Fibroblast of pulmonary artery (primary cell): Measurements from ENCODE around the gene TIMM44.
"Not testable (repeated sequence)": the region's sequence is repeated elsewhere in the genome, so short reads cannot be mapped to it uniquely, and the experiment has no call there.

Experiments
- DNase-seq: peaks from one replicate; pipeline ENCODE4 v3.0.0-alpha.2; 2010; ENCODE audit warnings: low read depth
- H3K4me3 ChIP-seq: replicated peaks from 2 replicates; pipeline ENCODE4 v1.5.1; 2011; ENCODE audit warnings: low read depth, mild to moderate bottlenecking, control low read depth, low read length, moderate library complexity
- CTCF ChIP-seq: IDR thresholded peaks from 2 replicates; pipeline ENCODE4 v1.5.1; 2011; ENCODE audit warnings: mild to moderate bottlenecking, control low read depth, low read length, inconsistent platforms; ENCODE audit errors: missing control alignments

TIMM44 gene

DNA sequence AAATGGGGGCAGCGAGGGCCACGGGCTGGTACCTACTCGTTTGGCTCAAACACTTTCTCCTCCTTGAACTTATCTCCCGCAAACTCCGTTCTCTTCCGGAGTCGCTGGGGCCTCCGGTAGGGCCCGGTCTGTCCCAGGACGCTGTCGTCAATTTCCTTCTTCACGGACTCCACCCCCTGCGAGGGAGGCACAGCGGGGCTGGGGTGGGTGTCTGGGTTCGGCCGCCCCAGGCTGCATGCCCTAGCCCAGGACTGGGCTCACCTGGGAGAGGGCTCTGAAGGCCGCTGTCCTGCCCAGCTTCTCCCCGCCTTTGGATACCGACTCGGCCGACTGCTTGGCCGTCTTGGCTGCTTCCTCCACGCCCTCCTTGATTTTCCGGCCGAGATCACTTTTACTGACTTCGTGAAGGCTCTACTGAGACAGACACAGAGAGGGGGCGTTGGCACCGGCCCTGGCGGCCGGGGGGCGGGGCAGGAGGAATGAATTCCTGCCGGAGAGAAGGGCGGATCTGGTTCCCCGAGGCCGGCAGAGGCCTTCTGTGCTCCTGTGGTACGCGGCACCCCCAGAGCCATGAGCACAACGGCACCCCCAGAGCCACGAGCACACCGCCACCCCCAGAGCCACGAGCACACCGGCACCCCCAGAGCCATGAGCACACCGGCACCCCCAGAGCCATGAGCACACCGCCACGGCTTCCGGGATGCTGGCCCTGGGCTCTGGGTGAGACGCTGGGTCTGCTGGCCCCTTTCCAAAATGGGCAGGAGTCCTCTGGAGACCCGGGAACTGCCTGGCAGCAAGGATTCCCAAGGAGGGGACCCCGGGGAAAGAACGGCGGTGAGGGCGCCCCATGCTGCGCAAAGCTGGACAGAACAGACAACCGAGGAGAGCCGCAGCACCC, 9.4 kb downstream of the TIMM44 start:
- H3K4me3 ChIP-seq, result no peak overlapping the region
- TF ChIP-seq CTCF, result no peak
- no peak for DNase-seq

GRCh38 chr19:7933411-7933810, 10.1 kb downstream of the TIMM44 start:
- H3K4me3 ChIP-seq, result no peak overlapping the region
- TF ChIP-seq CTCF, result peak; percentile 21

DNA sequence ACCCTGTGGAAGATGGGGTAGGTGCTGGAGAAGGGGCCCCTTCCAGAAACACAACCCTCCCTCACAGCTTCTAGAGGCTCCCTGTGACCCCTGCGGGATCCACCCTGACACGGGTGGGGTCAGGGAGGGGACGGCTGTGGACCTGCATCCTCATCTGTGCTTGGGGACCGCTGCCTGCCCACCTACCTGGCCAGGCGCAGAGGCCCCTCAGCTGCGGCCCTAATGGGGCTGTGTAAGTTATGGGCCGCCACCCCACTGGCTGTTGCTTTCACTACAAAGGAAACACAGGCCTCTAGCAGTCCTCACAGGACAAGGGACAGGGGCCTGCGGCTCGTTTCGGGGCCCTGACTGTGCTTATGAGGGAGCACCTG, 10.6 kb downstream of the TIMM44 start:
- TF ChIP-seq CTCF, result no peak
- DNase-seq, result no peak
- H3K4me3 ChIP-seq, result no peak overlapping the region

More at GRCh38 chr19:7933411-7933810, 10.1 kb downstream of the TIMM44 start:
- no peak for DNase-seq

GRCh38 chr19:7932276-7932929, 11.1 kb downstream of the TIMM44 start:
- no peak overlapping the region for H3K4me3 ChIP-seq
- TF ChIP-seq CTCF, result no peak
- DNase-seq, result no peak

DNA sequence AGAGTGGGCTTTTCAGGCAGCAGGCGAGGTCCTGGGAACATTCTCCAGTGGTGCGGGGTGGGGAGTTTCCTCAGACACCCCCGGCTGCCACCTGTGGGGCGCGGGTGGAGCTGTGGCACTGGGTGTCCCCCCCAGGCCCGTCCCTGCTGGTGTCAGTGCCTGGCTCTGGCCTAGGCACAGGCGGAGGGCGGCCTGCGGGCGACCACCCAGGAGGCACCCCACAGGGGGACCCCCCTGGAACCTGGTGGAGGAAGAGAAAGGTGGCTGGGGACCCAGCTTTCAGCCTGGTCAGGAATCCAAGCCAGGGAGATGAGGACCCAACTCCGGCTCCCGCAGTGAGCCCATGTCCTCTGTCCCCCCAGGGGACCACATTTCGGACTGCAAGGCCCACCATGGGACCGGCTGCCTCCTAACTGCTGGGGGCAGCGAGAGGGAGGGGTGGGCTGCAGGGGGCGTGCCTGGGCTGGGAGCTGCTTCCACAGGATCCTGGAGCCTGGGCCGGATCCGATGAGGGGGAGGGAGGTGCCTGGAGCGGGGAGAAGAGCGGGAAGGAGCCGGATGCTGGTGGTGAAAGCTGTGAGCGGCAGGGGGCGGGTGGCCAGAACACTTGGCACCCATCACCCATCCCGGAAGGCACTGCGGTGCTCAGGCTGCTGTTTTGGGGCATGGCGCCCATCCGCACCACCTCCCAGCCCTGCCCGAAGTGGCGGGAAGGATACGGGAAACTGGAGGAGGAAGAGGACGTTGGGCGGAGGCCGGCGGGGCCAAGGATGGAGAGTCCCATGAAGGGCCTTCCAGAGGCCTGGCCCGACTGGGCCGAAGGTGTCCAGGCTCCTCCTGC, 12.0 kb downstream of the TIMM44 start:
- DNase-seq, result no peak
- TF ChIP-seq CTCF, result no peak
- no peak overlapping the region for H3K4me3 ChIP-seq

- no peak for DNase-seq
- no peak for TF ChIP-seq CTCF
- no peak overlapping the region for H3K4me3 ChIP-seq
Measured at GRCh38 chr19:7930765-7931164, 12.7 kb downstream of the TIMM44 start.

GRCh38 chr19:7930030-7930429, 13.4 kb downstream of the TIMM44 start:
- not testable (repeated sequence) for H3K4me3 ChIP-seq, DNase-seq
